ENCODE results near the gene TSEN15. TPM values are rescaled to one million over a fixed set of nuclear protein-coding genes. Genes with fewer than 3 reads are reported as not detected.

TSEN15 gene
- total and polyA plus RNA-seq, 9 of the 15 experiments (the other 6 are each of a cell fraction or from before 2014, with no cell fraction given): 25.6 to 121 (median 91.3) TPM

- Histone ChIP-seq H3K9me1 (ENCODE audit: control insufficient read depth, insufficient read depth, low read length) (no peaks in the 10 kb centered on the region), H3K4me3 (no peak overlapping the region), H3K4me1 (replicated peaks in 1 of 2; ENCODE audit: control insufficient read depth in 2 of 2, insufficient read depth in 2 of 2, low read length in 2 of 2) (no peaks in the 10 kb centered on the region), H2AFZ (ENCODE audit: low read depth, low read length) (no peak overlapping the region), H3K36me3 (ENCODE audit: control insufficient read depth, insufficient read depth, low read length) (no peaks in the 10 kb centered on the region), H3K27me3 (ENCODE audit: control insufficient read depth in 2 of 2, insufficient read depth in 2 of 2, low read length in 2 of 2) (no peaks in the 10 kb centered on the region), H3K9ac (ENCODE audit: insufficient read depth in 1 of 2, low read depth in 2 of 2, low read length in 2 of 2) (no peak overlapping the region), H3K27ac (ENCODE audit: extremely low read depth, low read depth, low read length) (no peak overlapping the region), H4K20me1 (replicated peaks; ENCODE audit: control insufficient read depth, insufficient read depth, low read length) (no peaks in the 10 kb centered on the region), H3K4me2 (ENCODE audit: insufficient read depth, low read length) (no peak overlapping the region), H3K79me2 (ENCODE audit: control insufficient read depth, insufficient read depth, low read length) (no peaks in the 10 kb centered on the region), H3K9me3 (replicated peaks; ENCODE audit: control insufficient read depth, insufficient read depth, low read depth, low read length) (no peaks in the 10 kb centered on the region)
- WGBS (ENCODE audit: insufficient coverage, low coverage, missing lambda C conversion rate): 0% methylated on average over 1 of the region's 1 CpG
- TF ChIP-seq ZNF512 (tag; IDR thresholded peaks at IDR 0.05): no peak
- TF ChIP-seq ZNF217 (CRISPR knock-in tag; IDR thresholded peaks at IDR 0.05): no peak
- TF ChIP-seq ILF3 (IDR thresholded peaks at IDR 0.05; ENCODE audit: borderline replicate concordance): no peak
- no peak for TF ChIP-seq ZSCAN32 (CRISPR knock-in tag; IDR thresholded peaks at IDR 0.05)
- TF ChIP-seq ESRRA (IDR thresholded peaks at IDR 0.05; ENCODE audit: borderline replicate concordance, low read depth): no peak
- TF ChIP-seq, protein P1, sequence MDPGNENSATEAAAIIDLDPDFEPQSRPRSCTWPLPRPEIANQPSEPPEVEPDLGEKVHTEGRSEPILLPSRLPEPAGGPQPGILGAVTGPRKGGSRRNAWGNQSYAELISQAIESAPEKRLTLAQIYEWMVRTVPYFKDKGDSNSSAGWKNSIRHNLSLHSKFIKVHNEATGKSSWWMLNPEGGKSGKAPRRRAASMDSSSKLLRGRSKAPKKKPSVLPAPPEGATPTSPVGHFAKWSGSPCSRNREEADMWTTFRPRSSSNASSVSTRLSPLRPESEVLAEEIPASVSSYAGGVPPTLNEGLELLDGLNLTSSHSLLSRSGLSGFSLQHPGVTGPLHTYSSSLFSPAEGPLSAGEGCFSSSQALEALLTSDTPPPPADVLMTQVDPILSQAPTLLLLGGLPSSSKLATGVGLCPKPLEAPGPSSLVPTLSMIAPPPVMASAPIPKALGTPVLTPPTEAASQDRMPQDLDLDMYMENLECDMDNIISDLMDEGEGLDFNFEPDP (CRISPR knock-in tag; IDR thresholded peaks at IDR 0.05): no peak
- no peak for TF ChIP-seq ZBED1 (IDR thresholded peaks at IDR 0.05)
- TF ChIP-seq, protein P2, sequence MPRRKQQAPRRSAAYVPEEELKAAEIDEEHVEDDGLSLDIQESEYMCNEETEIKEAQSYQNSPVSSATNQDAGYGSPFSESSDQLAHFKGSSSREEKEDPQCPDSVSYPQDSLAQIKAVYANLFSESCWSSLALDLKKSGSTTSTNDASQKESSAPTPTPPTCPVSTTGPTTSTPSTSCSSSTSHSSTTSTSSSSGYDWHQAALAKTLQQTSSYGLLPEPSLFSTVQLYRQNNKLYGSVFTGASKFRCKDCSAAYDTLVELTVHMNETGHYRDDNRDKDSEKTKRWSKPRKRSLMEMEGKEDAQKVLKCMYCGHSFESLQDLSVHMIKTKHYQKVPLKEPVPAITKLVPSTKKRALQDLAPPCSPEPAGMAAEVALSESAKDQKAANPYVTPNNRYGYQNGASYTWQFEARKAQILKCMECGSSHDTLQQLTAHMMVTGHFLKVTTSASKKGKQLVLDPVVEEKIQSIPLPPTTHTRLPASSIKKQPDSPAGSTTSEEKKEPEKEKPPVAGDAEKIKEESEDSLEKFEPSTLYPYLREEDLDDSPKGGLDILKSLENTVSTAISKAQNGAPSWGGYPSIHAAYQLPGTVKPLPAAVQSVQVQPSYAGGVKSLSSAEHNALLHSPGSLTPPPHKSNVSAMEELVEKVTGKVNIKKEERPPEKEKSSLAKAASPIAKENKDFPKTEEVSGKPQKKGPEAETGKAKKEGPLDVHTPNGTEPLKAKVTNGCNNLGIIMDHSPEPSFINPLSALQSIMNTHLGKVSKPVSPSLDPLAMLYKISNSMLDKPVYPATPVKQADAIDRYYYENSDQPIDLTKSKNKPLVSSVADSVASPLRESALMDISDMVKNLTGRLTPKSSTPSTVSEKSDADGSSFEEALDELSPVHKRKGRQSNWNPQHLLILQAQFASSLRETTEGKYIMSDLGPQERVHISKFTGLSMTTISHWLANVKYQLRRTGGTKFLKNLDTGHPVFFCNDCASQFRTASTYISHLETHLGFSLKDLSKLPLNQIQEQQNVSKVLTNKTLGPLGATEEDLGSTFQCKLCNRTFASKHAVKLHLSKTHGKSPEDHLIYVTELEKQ (CRISPR knock-in tag; IDR thresholded peaks at IDR 0.05): no peak
- TF ChIP-seq PHB (CRISPR knock-in tag; IDR thresholded peaks at IDR 0.05): no peak
- no peak for TF ChIP-seq HNRNPLL (IDR thresholded peaks at IDR 0.05; ENCODE audit: low read depth, low read length, poor library complexity, severe bottlenecking)
- TF ChIP-seq PRMT5 (CRISPR knock-in tag; IDR thresholded peaks at IDR 0.05): no peak
- intact Hi-C loops (cut with micrococcal nuclease) (no loop called here), in situ Hi-C loops (cut with MboI) (loop anchor here (25.0 kb wide), 1 partner anchor 566 kb away; no protein-coding TSS in a partner anchor)
- CTCF ChIA-PET (ENCODE audit: low intra/inter-chr PET ratio): no interaction called here
- DNase-seq (ENCODE audit: extremely low read depth in 1 of 4, low spot score in 3 of 4): no peak
- no peak for ATAC-seq
- BruUV-seq (replicated peaks): no TSS peak
- POLR2A ChIA-PET: no interaction called here
- FAIRE-seq: no peak
Measured at GRCh38 chr1:184096005-184096404, 44.5 kb downstream of the TSEN15 start.

Measured in K562 (cell line).